AG04450 (cell line): Measurements from ENCODE around the gene PSMA3. TPM values are rescaled to one million over a fixed set of nuclear protein-coding genes. Genes with fewer than 3 reads are reported as not detected.

Source experiments
- CTCF ChIA-PET: fragments of 300-600, 350-600 bp; formaldehyde crosslinking; extraction: SDS; loops from one replicate; lab custom pipeline; 2022; ENCODE audit warnings: antibody characterized with exemption, inconsistent platforms; lab: Charles Lee
- POLR2A ChIA-PET: fragments of 350-600 bp; formaldehyde crosslinking; extraction: SDS; loops from one replicate; lab custom pipeline; 2021; ENCODE audit warnings: antibody characterized with exemption, inconsistent platforms; lab: Yijun Ruan, JAX
- DNase-seq: peaks from one replicate; pipeline ENCODE4 v3.0.0-alpha.2; 2011; ENCODE audit warnings: low read depth, low spot score
- H3K27ac ChIP-seq: one replicate; pipeline ENCODE4 v1.5.1; 2012; ENCODE audit warnings: low read depth, low read length, control low read depth
- H3K27me3 ChIP-seq: one replicate; pipeline ENCODE4 v1.6.0; 2012; ENCODE audit warnings: low read length; ENCODE audit not compliant: control insufficient read depth, insufficient read depth
- H3K4me3 ChIP-seq: 2 replicates; pipeline ENCODE4 v1.5.1; 2011; ENCODE audit warnings: mild to moderate bottlenecking, low read depth, low read length, control low read depth
- H3K9me3 ChIP-seq: 2 replicates; pipeline ENCODE4 v1.5.1; 2012; ENCODE audit warnings: low read length; ENCODE audit not compliant: control insufficient read depth, insufficient read depth
- polyA plus RNA-seq: library from polyadenylated mRNA; depleted of rRNA; stranded (reverse); fragments of >200 nt; gene quantifications from 2 replicates; pipeline ENCODE4 v1.2.3, GENCODE V29; 2011
- TF ChIP-seq, protein P1 (sequence below): IDR thresholded peaks from 2 replicates; pipeline ENCODE4 v1.5.1; 2011; ENCODE audit warnings: low read depth, low read length, control low read depth, inconsistent platforms

PSMA3 gene
- polyA plus RNA-seq, 1 experiment = 318 TPM

DNA sequence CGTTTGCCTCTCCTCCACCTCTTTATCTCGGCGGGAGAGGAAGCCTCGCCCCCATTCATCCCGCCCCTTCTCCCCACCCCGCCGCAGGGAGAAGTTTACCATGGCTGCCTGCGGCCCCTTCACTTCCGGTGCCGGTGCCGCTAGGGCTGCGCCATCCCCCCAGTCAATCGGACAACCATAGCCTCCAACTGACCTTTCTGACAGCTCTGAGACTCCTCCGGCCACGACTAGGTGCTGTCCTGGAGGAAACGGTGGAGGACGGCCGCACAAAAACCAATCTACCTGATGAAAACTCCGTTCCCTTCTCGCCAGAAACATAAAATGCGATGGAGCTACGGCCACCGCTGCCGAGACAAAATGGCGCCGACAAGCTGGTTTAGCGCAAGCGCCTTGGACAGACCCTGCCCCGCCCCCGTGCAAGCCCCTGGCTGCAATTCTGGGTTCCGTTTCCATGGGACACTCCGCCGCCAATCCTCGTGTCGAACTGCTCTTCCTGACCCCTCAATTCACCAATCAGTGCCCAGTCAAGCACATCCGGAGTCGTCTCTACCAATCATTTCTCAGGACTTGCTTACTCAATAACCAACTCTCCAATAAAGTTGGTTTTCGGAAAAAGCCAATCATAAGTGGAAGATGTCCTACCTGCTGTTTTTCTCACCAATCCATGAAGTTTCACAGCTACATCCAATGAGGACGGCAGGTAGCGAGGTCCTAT is 53.3 kb downstream of the PSMA3 start:
- TF ChIP-seq, protein P1, sequence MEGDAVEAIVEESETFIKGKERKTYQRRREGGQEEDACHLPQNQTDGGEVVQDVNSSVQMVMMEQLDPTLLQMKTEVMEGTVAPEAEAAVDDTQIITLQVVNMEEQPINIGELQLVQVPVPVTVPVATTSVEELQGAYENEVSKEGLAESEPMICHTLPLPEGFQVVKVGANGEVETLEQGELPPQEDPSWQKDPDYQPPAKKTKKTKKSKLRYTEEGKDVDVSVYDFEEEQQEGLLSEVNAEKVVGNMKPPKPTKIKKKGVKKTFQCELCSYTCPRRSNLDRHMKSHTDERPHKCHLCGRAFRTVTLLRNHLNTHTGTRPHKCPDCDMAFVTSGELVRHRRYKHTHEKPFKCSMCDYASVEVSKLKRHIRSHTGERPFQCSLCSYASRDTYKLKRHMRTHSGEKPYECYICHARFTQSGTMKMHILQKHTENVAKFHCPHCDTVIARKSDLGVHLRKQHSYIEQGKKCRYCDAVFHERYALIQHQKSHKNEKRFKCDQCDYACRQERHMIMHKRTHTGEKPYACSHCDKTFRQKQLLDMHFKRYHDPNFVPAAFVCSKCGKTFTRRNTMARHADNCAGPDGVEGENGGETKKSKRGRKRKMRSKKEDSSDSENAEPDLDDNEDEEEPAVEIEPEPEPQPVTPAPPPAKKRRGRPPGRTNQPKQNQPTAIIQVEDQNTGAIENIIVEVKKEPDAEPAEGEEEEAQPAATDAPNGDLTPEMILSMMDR = no peak
- CTCF ChIA-PET = interaction anchor here (0.6 to 1.8 kb wide), 2 partner anchors 9 to 135 kb away, joined by 3 to 4 read pairs; no protein-coding TSS in a partner anchor

DNA sequence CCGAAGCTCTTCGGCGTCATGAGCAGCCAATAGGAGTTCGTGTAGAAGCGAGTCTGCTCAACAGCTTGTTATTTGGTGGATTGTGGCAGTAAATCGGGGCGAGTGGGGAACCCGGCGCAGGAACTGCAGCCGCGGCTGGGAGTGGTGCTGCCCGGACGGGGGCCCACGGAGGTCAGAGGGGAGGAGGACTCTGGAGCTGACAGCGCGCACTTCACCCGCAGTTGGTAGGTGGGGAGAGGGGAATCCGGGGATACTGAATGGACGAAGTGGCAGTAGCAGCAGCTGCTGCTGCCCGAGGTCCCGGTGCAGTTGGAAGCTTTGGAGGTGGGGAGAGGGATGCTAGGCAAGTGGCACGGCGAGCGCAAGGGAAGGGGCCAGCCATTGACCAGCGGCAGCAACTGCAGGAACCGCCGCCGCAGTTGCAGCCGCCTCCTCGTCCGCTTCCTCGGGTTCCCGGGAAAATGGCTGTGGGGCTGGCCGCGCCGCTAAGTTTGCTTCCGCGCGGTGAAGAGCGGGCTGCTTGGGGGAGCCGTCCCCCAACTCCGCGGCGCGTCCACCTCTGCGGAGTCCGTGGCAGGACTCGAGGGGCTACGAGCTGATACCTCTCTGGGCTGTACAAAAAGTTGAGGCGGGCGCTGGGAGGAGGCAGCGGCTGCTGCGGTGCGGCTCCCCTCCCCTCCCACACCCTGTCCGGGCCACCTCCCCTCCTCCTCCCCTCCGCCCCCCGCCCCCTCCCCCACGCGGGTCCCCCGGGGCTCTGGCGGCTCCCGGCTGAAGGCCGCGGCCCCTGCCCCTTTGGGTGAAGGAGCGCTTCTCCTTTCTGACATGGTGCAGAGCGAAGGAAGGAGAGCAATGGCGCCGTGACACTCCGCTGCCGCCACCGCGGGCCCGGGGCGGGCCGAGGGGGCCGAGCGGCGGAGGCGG is 54.1 kb downstream of the PSMA3 start, which contains the start of gene ARID4A:
ARID4A (plus strand) TSS at position 79 of the 924 bp plus-strand sequence. CDS start 1,300 bp downstream, outside the sequence.
- H3K27ac ChIP-seq = peak within 1 kb of the TSS; percentile 98
- no peaks in the 10 kb centered on the region; the same call in 1 of the 2 replicates for H3K9me3 ChIP-seq
- no peaks in the 10 kb centered on the region for H3K27me3 ChIP-seq
- CTCF ChIA-PET = interaction anchor here (0.6 to 1.8 kb wide), 3 partner anchors 8 to 136 kb away, joined by 3 to 4 read pairs (median 4); partner anchors contain the start of gene TOMM20L
- TF ChIP-seq, protein P1 = no peak
- POLR2A ChIA-PET = interaction anchor here (0.6 to 1.9 kb wide), 12 partner anchors 7 to 255 kb away, joined by 3 to 9 read pairs (median 4); partner anchors contain the start of genes ACTR10, KIAA0586, TIMM9 and TOMM20L
- DNase-seq = no peak
- peak within 1 kb of the TSS; percentile 94 for H3K4me3 ChIP-seq

More for the DNA sequence above, 53.3 kb downstream of the PSMA3 start:
- Histone ChIP-seq H3K9me3 (no peaks in the 10 kb centered on the region; the same call in 1 of the 2 replicates), H3K27me3 (no peaks in the 10 kb centered on the region), H3K27ac (peak overlapping the region; percentile 98), H3K4me3 (peak overlapping the region; percentile 94)
- POLR2A ChIA-PET = interaction anchor here (0.6 to 1.9 kb wide), 11 partner anchors 8 to 256 kb away, joined by 3 to 8 read pairs (median 3); partner anchors contain the start of genes ACTR10, KIAA0586, TIMM9 and TOMM20L
- peak; percentile 100 for DNase-seq

DNA sequence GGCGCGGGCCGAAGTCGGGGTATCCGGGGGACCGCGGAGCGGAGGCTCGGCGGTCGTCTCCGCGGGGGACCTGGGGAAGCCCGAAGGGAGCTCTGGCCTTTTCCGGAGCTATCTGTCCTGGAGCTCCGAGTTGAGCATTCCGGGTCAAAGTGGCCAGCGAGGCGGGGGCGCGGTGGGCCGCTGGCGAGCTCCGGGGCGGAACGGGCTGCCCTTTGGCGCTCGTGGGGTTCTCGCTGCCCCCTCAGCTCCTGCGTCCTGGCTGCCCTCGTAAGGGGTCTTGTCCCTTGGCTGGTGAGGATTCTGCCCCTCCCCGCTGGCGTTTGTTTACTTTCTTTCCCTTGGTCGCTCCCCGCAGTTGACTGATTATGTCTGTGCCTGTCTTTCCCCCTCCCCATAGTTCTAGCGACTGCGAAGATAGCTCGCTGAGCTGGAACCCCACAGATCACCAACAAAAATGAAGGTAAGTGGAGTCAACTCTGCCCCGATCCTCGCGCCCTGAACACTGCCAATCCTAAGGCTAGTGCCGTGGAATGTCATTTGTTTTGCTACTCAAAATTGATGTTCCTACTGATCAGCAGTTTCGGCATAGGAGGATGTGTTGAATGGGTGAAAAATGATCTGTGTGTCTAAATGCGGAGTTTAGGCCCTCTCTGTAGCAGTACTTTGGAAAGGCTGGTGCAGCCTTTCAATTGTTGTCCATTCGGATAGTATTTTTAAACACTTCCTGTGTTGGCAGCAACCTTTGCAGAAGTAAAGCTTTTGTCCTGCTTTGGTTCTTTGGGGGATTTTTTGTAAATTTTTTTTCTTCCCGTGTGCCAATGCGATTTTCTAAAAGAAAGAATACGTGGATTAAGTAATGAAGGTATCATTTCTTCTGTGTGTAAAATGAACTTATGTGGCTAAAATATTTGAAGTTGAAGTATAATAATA is 55.0 kb downstream of the PSMA3 start:
- no peak overlapping the region for H3K27ac ChIP-seq
- H3K9me3 ChIP-seq = no peaks in the 10 kb centered on the region; the same call in 1 of the 2 replicates
- peak overlapping the region; percentile 91 for H3K4me3 ChIP-seq
- CTCF ChIA-PET = interaction anchor here (1.2 kb wide), 1 partner anchor 96 kb away, joined by 4 read pairs; the partner anchor contains the start of gene TOMM20L
- POLR2A ChIA-PET = interaction anchor here (1.0 kb wide), 1 partner anchor 13 kb away, joined by 9 read pairs; no protein-coding TSS in a partner anchor
- no peaks in the 10 kb centered on the region for H3K27me3 ChIP-seq
- TF ChIP-seq, protein P1 = no peak
- no peak for DNase-seq

DNA sequence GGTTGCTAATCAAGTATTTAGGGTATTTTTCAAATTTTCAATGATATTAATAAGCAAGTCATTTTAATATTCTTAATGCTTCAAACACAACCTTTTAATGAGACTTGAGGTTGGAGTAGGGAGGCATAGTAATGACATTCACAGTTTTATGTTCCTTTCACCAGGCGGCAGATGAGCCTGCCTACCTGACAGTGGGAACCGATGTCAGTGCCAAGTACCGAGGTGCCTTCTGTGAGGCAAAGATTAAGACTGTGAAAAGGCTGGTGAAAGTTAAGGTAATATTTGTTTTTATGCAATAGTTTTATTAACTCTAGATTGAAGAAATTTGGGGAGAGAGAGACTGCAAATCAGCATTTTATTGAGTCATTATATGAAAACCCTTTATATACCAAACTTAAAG is 56.8 kb downstream of the PSMA3 start:
- POLR2A ChIA-PET = no interaction called here
- no peak overlapping the region for H3K4me3 ChIP-seq
- TF ChIP-seq, protein P1 = no peak
- DNase-seq = no peak
- CTCF ChIA-PET = no interaction called here
- no peaks in the 10 kb centered on the region for H3K27me3 ChIP-seq
- H3K9me3 ChIP-seq = no peaks in the 10 kb centered on the region; the same call in 1 of the 2 replicates
- no peak overlapping the region for H3K27ac ChIP-seq
